ENCODE measurements around the gene TLCD3A.
"Not testable (repeated sequence)": the region's sequence is repeated elsewhere in the genome, so short reads cannot be mapped to it uniquely, and the experiment has no call there.

TLCD3A gene

GRCh38 chr17:708132-708531 is 24.3 kb upstream of the TLCD3A start:
- DNase-seq (ENCODE audit: low read depth in 2 of 2): no peak

GRCh38 chr17:718075-718474 is 14.3 kb upstream of the TLCD3A start:
- DNase-seq (ENCODE audit: low read depth in 2 of 2): no peak

GRCh38 chr17:720706-721539 is 11.5 kb upstream of the TLCD3A start:
- no peak for DNase-seq (ENCODE audit: low read depth in 2 of 2)

- DNase-seq (ENCODE audit: low read depth in 2 of 2): no peak
Observed at GRCh38 chr17:721540-721937, 10.9 kb upstream of the TLCD3A start.

- no peak for DNase-seq (ENCODE audit: low read depth in 2 of 2)
Observed at GRCh38 chr17:725084-725483, 7.3 kb upstream of the TLCD3A start.

- no peak for DNase-seq (ENCODE audit: low read depth in 2 of 2)
Observed at GRCh38 chr17:725746-726145, 6.7 kb upstream of the TLCD3A start.

GRCh38 chr17:726271-726919 is 6.0 kb upstream of the TLCD3A start:
- no peak for DNase-seq (ENCODE audit: low read depth in 2 of 2)

- DNase-seq (ENCODE audit: low read depth in 2 of 2): no peak
Observed at GRCh38 chr17:728911-729310, 3.5 kb upstream of the TLCD3A start.

GRCh38 chr17:731644-732066 is 741 bp upstream of the TLCD3A start:
- DNase-seq (ENCODE audit: low read depth in 2 of 2): no peak

GRCh38 chr17:732902-733720 is 715 bp downstream of the TLCD3A start:
- no peak for DNase-seq (ENCODE audit: low read depth in 2 of 2)

- DNase-seq (ENCODE audit: low read depth in 2 of 2): no peak
Observed at GRCh38 chr17:733743-734142, 1.3 kb downstream of the TLCD3A start.

- DNase-seq (ENCODE audit: low read depth in 2 of 2): no peak
Observed at GRCh38 chr17:737561-738113, 5.2 kb downstream of the TLCD3A start.

GRCh38 chr17:740240-741017 is 8.0 kb downstream of the TLCD3A start:
- DNase-seq (ENCODE audit: low read depth in 2 of 2): no peak

GRCh38 chr17:742147-742793 is 9.9 kb downstream of the TLCD3A start:
- DNase-seq (ENCODE audit: low read depth in 2 of 2): no peak

GRCh38 chr17:743139-743538 is 10.7 kb downstream of the TLCD3A start:
- no peak for DNase-seq (ENCODE audit: low read depth in 2 of 2)

GRCh38 chr17:744937-745336 is 12.5 kb downstream of the TLCD3A start:
- DNase-seq (ENCODE audit: low read depth in 2 of 2): no peak

- DNase-seq (ENCODE audit: low read depth in 2 of 2): no peak
Observed at GRCh38 chr17:745406-745805, 13.0 kb downstream of the TLCD3A start.

- DNase-seq (ENCODE audit: low read depth in 2 of 2): no peak
Observed at GRCh38 chr17:746181-746580, 13.8 kb downstream of the TLCD3A start.

GRCh38 chr17:746783-747629 is 14.6 kb downstream of the TLCD3A start:
- DNase-seq (ENCODE audit: low read depth in 2 of 2): no peak

GRCh38 chr17:748604-749003 is 16.2 kb downstream of the TLCD3A start:
- not testable (repeated sequence) for DNase-seq (ENCODE audit: low read depth in 2 of 2)

All from stimulated activated CD8-positive, alpha-beta memory T cell treated with anti-CD3 and anti-CD28 coated beads, Interleukin-15, amount 100 ng/mL, for 4 hours (primary cell).